MM.1S (cell line): ENCODE measurements around the gene PRMT1.

Source experiments
- CTCF ChIP-seq: fragments of 300-600 bp; sonication (generic); IDR thresholded peaks from 2 replicates; pipeline ENCODE4 v1.5.1; 2016; ENCODE audit warnings: antibody characterized with exemption, low read length, mixed read lengths
- EZH2 ChIP-seq: fragments of 300-600 bp; sonication (generic); optimal IDR thresholded peaks from 2 replicates; pipeline ENCODE3; 2017; ENCODE audit warnings: low read depth, mild to moderate bottlenecking, antibody characterized with exemption, low read length, mixed read lengths
- EZH2phosphoT487 ChIP-seq: fragments of 300-600 bp; sonication (generic); IDR thresholded peaks from 2 replicates; pipeline ENCODE4 v1.6.1; 2018; ENCODE audit warnings: antibody characterized with exemption, low read length

GRCh38 chr19:49667473-49667872, 9.6 kb upstream of the PRMT1 start:
- TF ChIP-seq CTCF (no peak), EZH2 (no peak), EZH2phosphoT487 (no peak)
